Stimulated activated CD8-positive, alpha-beta memory T cell treated with anti-CD3 and anti-CD28 coated beads, Interleukin-12 subunit alpha, Interleukin-12 subunit beta, amount 100 ng/mL, for 1 hour (primary cell): Measurements from ENCODE around the gene AK4.

ENCODE experiments used
- DNase-seq: peaks from one replicate; pipeline ENCODE4 v3.0.0-alpha.2; 2020; ENCODE audit warnings: low read depth

AK4 gene

DNA sequence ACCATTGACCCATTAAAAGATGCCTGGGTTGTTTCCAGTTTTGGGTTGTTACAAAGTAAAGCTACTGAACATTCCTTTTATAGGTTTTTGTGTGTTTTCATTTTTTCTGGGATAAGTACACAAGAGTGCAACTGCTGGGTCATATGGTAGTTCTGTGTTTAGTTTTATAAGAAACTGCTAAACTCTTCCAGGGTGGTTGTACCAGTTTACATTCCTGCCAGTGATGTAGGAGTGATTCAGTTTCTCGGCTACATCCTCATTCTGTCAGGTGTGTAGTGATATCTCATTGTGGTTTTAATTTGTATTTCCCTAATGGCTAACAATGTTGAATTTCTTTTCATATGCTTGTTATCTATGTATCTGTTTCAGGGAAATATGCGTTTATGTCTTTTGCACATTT lies 102.8 kb downstream of the AK4 start:
- no peak for DNase-seq

DNA sequence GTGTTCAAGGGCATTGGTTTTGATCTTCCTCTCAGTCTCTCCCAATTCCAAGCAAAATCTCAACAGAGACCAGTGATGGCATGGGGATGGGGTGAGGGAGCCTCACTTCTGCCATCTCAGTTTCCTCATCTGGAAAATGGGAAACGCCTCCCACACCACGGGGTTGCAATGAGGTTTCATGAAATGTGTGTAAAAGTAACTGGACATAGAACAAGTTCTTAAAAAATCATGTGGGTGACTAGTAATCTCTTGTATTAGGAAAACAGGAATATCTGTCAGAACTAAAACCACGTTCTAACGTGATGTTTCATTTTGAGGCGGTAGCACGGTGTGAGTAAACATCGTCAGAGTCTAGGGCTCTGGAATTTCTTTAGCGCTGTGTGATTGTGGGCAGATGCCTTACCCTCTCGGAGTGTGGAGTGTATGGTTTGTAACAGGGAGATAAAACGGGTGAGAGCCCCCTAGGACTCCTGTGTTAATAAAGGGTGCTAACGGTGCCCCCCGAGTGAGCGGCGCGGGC lies 105.9 kb downstream of the AK4 start:
- DNase-seq, result no peak

DNA sequence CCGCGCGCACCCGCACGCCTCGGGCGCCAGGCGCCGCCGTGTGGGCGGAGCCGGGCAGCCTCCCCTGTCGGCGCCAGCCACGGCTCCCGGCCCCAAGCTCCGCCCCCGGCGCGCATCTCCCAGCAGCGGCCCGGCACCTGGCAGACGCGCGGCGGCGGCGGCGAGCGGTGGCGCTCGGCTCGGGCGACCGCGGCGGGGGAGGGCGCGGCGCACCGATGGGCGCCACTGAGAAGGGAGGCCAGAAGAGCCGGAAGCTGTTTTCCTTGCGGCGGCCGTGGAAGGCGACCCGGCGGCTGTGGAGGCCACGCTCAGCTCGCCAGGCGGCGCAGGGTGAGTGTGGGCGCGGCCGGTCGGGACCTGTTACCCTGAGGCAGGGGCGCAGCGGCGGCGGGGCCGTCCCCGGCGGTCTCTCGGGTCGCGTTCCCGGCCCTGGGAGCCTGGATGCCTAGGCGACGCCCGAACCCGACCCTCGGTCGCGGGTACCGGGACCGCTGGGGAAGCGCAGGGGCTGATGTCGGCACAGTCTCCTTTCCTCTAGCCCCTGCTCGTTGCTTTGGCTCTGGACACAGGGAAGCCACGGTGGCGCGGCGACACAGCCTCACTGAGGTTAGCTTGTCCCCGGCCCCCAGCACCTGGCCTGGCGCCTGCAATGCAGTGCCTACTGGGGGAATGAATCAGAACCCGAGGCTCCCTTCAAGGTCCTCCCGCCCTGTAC lies 106.5 kb downstream of the AK4 start:
- peak; percentile 64 for DNase-seq

DNA sequence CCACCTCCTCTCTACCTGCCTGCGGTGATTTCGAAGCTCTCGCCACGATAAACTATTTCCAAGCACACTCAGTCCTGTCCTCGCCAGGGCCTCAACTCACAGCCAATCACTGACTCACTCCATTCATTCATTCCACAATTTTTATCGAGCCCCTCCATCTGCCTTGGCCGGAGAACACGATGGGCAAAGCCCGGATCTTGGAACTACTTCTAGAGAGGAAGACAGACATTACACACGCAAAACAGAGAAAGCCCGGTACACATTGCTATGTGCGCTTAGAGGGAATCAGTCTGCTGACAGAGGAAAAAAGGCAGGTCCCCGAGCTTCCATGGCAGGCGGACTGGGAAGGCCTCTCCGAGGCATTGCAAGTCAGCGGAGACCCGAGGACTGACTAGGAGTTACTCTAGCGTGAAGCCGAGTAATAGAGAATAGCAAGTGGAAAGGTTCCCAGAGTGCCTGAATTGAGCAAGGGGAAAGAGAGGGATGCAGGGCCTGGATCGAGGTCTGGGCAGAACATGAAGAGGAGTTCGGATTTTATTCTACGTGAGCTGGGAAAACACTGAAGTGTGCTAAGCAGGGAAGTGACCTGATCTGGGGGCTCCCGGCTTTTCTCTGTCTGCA lies 107.1 kb downstream of the AK4 start:
- no peak for DNase-seq

DNA sequence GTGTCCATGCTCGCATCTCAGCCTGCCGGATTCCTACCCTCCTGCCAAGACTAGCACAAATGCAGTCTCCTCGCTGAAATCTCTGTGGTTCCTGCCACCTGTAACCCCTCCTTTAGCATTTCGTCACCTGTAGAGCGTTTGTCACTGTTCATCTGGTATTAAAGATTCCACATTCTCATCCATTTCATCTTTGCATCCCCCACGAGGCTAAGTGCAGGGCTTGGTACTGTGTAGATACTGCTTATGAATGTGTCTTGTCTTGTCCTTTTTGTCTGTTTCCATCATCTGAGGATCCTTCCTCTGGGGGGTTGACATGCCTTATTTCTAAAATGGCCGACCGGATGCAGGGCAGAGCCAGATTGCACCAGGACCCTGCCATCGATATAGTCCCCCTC lies 107.7 kb downstream of the AK4 start:
- DNase-seq, result no peak

DNA sequence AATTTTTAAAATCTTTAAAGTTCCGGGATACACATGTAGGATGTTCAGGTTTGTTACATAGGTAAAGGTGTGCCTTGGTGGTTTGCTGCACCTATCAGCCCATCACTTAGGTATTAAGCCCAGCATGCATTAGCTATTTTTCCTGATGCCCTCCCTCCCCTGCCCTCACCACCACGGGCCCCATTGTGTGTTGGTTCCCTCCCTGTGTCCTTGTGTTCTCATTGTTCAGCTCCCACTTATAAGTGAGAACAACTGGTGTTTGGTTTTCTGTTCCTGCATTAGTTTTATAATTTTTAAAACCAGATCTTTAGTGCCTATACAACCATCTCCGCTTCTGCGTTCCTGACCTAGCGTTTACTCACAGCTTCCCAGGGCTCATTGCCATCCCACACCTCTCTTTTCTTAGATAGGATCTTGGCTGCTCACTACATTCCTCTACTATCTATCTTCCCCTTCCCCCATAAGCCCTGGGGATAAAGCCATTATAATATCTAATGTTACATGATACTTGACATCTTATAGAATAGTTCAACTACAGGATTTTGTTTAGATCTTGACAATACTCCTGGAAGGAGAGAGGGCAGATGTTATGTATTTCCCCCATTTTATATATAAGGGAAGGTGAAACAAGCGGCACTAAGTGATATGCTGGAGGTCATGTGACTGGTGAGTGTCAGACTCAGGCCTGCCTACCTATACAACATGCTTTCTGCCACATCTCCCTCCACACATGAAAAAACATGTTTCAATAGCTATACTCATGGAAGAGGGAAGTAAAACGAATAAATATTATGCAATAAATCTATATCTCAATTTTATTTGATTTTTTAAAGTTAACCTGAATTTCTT lies 109.1 kb downstream of the AK4 start:
- no peak for DNase-seq

DNA sequence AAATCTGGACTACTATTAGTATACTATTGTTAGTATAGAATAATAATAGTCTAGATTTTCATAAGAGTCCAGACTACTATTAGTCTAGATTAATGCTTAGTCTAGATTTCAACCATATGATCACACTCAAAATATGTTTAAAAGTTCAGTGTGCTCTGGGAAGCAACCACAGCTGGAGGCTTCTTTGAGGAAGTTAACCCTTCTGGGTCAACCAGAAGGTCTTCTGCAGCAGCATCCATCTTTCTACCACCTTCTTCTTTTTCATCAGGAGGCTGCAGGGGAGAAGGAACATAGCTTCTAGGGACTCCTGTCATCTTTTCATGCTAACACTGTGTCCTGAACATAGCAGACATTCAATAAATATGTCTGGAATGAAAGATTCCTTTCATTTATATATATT lies 110.1 kb downstream of the AK4 start:
- DNase-seq, result no peak

DNA sequence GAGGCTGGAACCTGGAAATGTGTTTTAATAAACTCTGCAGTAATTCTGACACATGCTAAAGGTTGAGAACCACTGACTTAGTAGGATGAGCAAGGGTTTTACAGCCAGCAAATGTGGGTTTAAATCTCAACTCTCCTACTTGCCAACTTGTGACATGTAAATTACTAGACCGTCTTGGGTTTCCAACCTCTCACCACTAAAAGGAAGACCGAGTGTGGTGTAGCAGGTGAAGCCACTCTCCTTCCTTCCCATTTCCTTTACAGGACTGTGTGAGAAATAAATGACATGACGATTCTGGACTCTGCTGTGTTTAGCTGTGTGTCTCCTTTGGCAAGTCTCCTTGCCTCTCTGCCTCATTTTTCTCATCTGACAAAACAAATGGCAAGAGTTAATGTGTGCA lies 111.8 kb downstream of the AK4 start:
- no peak for DNase-seq

DNA sequence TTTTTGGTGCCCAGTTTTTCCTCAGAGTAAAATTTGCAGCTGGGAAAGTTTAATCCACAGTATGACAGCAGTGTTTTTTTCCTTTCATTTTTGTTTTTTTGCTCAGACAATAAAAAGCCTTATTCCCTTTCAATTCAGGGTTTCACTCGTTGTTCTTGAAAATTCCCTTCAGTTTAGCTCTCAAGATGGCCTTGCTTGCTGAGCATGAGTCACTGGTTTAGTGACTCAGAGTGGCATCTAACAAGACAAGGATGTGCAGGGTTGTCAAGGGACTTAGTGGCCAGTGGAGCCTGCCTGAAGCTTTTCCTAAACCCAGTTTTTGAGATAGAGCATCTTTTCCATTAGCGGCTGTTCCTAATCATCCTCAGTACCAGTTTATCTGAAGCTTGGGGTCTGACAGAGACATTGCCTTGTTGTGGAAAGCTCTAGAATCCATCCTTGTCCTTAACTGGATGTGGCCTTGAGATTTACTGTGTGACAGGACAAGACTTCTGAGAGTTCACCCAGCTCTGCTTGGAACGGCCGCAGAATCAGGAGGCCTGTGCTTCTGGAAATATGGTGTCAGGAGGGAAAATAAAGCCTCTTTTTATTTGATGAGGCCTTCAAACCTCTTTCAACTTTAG lies 113.0 kb downstream of the AK4 start:
- DNase-seq, result no peak

DNA sequence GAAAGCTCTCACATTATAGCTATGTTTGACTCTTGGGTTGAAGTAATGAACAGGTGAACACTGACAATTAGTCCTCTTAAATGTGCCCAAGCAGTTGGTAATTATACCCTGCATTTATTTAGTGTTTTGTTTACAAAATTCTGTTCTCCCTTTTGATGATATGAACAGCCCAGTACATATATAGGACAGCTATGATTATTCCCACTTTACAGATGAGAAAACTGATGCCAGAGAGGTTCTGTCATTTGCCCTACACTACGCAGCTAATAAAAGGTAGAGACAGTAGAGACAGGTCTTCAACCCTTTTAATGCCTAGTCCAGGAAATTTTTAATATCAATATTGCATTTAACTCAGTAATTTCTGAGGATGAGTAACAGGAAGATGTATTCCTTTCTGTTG lies 115.3 kb downstream of the AK4 start:
- DNase-seq, result no peak

DNA sequence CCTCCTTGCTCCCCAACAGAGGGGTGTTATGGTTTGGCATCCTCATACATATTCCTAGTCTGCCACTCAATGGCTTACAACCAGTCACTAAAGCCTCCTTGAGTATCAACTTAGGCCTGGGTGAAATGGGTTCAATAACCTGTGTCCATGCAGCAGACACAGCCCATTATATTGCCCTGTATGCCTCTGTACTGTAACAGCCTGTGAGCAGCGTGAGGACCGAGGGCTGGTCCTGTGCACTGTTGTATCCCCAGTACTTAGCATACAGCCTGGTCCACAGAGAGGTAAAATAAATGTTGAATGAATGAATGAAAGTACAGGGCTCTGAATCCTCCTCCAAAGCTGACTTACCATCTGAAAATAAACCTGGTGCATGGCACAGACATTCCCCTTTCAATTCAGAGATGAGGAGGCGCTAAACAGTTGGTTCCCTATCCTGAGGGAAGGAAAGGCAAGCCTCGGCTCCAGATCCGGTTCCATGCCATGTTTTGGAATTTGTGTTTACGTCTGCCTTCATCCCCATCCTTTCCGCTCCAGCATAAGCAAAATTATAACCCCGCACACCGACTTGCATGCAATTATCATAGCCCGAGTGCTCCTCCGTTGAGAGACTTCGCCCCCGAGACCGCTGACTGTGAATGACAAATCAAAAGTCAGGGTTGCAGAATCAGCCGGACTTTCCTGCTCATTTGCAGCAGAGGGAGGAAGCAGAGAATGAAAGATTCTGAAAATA lies 116.4 kb downstream of the AK4 start:
- DNase-seq, result no peak

DNA sequence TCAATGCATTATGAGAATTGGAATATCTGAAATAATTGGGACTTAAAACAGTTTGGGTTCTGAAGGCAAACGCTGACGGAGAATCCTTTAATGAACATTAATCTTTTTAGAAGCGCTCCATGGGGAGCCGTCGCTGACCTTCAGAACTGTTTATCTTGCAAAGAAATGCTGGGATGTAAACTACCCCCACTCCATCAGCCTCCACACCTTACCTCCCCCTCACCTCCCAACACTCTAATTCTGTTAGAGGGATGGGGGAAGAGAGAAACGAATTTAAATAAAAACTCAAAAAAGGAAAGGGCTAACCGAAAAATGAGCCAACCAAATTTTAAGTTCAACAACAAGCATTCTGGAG lies 117.3 kb downstream of the AK4 start:
- no peak for DNase-seq

DNA sequence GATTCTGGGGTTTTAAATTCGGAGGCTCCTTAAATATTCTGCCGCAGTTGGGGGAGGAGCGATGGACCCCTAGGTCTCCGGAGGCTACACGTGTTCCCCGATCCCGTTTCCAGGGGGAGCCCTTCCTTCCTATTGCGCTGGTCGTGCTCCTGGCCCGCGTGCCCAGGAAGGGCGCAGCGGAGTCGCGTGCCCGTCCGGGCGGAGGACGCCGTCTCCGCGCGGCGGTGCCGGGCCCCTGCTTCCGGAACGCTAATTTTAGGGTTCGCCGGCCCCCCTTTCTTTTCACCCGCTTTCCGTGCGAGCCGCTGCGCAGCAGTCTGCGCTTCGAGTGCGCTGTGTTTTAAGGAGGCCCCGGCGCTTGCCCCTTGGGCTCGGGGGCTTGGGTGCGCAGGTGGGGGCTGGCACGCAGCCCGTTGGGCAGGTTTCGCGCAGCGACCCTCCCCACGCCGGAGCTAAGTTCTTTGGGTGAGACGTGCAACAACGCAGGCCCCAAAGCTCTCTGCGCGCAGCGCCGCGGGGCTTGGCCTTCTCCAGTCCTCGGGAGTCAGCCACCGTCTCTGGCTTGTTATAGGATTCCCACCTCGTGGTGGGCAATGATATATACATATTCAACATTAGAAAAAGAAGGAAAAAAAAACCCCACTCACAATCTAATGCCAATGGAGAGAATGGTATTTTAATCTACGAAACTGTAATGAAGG lies 117.8 kb downstream of the AK4 start:
- DNase-seq, result no peak

DNA sequence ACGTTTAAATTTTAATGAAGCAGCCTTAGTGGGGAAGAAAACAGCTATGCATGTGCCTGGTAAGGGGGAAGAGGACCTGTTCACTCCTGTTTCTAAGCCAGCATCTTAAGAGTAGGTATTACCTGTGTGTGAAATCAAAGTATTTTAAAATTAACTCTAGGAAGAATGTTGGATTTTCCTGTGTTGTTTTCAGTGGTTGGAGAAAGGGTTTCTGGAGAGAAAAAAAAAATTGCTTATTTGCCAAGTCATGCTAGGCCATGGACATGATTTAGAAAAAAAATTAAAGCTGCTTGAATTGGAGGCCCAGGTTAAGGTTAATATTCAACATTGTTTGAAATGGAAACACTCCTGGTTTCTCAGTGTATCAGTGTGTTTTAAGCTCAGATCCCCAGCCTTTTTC lies 118.5 kb downstream of the AK4 start:
- DNase-seq, result no peak

DNA sequence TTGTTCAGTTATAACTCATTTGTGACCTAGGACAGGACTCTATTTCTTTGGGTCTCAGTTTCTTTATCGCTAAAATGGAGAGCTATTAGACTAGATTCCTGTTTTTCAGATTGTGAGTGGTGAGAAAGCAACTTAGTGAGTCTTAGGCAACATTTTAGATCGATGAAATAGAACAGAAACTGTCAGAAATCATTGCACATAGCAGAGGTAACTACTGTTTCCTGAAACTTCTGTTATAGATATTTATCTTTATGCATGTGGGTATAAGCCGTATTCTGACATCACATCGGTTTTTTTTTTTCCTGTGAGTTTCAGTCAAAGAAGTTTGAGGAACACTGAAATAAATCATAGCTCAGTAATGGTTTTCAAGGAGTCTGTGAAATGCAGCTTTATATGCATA lies 119.3 kb downstream of the AK4 start:
- no peak for DNase-seq

DNA sequence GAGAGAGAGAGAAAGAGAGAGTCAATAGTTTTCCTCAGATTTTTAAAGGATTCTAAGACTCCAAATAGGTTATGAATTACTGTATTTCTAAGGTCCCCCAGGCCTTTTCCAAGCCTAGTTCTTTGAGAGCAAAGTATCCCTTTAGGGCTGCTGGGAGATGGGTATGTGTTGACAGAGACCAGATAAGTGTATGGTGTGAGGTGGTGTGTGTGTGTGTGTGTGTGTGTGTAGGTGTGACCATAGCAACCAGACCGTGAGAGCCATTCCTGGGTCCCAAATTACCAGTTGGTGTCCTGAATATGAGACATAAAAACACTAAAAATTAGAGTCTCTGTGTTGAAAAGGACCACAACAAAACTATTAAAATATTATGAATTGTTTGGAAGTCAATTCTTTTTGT lies 119.7 kb downstream of the AK4 start:
- no peak for DNase-seq

DNA sequence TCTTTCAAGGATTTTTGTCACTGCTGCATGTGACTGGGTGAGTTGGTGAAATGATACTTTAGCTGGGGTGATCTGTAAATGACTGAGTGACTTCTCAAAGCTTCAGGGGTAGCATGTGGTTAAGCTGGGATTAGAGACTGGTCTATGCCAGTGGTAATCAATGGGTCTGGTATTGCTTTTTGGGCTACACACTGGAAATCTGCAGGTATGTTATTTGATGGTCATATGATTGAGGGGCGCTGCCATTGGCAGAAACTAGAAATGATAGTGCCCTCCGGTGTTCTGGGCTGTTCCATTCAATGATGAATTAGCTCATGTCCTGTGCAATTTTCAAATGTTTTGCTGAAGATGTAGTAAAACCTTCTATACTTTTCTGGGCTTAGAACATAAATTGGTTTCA lies 121.6 kb downstream of the AK4 start:
- no peak for DNase-seq

DNA sequence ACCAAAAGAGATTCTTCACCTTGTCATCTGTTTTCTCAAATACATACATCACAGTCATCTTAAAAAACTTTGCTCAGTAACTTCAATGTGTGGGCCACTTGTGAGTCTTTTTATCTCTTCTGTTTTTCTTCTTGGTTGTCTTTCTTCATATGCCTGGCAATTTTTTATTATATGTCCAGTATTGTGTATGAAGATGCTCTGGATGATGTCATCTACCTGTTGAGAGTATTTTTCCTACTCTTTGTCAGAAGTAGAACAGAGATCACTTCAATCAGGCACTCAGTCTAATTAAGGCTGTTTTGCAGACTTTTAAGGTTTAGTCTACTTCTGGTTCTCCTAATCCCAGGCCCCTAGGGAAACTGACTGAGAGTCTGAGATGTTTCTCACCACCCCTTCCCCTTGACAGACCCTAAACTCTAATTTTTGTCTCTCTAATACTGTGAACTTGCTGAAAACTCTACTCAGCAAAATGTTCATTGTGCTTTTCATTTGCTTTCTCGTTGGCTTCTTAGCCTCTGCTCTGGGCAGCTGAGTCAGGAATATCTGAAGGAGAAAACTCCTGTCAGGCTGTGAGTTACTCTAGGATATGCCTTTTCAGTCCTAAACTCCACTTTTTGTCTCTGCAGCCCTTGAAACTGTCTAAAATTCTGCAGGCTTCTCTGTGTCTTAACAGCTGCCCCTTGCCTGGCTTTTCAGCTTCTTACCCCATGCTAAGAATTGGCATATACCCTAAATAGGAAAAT lies 128.4 kb downstream of the AK4 start:
- DNase-seq, result no peak

DNA sequence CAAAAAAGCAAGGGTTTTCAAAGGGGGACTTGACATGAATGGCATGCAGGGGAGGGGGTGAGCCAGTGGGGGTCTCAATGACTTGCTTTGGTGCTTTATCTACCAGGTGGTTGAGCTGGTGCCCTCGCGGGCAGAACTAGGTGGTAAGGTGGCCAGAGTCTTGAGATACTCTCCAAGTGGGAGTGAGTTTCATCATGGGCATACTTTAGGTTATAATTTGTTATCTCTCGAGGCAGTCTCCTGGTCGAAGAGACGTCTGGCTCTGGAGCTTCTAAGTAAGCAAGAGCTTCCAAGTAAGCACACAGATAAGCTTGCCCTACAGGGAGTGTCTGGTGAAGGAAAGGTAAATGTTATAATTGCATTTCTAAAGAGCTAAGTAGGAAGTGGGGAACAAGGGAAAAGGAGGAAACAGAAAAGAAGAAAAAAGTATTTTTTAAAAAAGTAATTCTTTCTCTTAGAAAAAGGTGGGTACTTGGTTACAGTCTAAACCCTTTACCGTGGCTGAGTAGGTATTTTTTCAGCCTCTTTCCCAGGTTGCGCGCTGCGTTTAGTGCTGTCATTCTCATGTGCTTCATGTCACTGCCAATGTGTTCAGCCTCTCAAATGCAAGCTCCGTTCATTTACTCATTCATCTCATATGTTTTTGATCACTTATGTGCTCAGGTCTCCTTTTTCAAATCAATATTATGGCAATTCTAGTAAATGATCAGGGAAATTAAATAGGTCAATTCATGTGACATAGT lies 129.8 kb downstream of the AK4 start:
- no peak for DNase-seq
